WI38 (cell line): ENCODE data around the gene ST8SIA1.

Experiments used
- H3K4me3 ChIP-seq: 2 replicates; pipeline ENCODE4 v1.5.1; 2011; ENCODE audit warnings: low read depth, mild to moderate bottlenecking, control low read depth, low read length
- TF ChIP-seq, protein P1 (sequence below): IDR thresholded peaks from 2 replicates; pipeline ENCODE4 v1.5.1; 2012; ENCODE audit warnings: low read depth, mild to moderate bottlenecking, control low read depth, low read length

ST8SIA1 gene

DNA sequence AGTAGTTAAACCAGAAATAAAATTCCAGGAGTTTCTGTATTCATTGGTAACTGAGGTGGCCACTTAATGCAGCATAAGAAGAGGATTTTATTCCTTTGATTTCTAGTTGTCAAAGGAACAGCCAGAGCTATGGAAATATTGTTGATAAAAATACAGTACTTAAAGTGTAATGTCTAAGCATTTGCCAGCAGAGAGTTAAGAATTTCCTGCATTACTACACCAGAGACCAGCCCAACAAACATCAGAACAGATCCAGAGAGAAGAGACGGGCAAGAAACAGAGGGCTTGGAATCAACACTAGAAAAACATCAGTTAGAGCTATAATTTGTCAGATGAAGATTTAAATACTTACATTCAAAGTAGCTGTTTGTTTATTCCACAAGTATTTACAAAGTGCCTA is 77.9 kb downstream of the ST8SIA1 start:
- TF ChIP-seq, protein P1, sequence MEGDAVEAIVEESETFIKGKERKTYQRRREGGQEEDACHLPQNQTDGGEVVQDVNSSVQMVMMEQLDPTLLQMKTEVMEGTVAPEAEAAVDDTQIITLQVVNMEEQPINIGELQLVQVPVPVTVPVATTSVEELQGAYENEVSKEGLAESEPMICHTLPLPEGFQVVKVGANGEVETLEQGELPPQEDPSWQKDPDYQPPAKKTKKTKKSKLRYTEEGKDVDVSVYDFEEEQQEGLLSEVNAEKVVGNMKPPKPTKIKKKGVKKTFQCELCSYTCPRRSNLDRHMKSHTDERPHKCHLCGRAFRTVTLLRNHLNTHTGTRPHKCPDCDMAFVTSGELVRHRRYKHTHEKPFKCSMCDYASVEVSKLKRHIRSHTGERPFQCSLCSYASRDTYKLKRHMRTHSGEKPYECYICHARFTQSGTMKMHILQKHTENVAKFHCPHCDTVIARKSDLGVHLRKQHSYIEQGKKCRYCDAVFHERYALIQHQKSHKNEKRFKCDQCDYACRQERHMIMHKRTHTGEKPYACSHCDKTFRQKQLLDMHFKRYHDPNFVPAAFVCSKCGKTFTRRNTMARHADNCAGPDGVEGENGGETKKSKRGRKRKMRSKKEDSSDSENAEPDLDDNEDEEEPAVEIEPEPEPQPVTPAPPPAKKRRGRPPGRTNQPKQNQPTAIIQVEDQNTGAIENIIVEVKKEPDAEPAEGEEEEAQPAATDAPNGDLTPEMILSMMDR = no peak
- no peak overlapping the region for H3K4me3 ChIP-seq

DNA sequence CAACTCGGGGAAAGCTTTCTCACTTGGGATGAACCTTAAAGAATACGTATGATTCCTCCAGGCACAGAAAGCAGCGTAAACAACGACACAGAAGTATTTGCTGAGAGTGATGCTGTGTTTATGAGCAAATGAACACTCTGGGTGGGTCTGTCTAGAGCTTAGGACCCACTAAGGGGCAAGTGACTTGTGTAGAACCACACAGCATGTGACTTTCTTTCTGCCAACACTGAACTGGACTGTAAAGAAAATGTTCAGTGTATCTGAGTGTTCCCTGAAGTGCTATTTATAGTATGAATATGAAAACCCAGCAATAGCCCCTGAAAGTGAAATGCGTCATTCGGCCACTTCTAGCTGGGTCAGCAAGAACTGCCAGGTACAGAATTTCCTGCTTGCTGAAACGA is 78.5 kb downstream of the ST8SIA1 start:
- no peak overlapping the region for H3K4me3 ChIP-seq
- TF ChIP-seq, protein P1 = no peak

DNA sequence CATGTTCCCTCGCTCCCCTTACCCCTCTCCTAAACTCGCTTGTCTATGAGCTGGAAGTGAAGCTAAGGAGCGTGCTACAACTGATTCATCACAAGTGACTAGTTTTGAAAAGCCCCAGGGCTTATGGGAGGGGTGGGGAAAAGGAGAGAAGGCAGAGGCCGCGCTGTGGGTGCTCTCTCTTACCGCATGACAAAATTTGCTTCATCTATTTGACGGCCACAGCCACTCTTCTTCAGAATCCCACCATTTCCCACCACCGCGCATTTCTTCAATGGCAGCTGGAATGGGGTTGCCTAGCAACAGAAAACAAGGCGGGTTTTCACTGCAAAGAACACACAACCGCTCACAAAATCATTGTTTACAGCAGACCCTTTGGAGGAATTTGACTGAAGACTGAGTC is 79.4 kb downstream of the ST8SIA1 start:
- TF ChIP-seq, protein P1 = no peak
- H3K4me3 ChIP-seq = no peak overlapping the region

DNA sequence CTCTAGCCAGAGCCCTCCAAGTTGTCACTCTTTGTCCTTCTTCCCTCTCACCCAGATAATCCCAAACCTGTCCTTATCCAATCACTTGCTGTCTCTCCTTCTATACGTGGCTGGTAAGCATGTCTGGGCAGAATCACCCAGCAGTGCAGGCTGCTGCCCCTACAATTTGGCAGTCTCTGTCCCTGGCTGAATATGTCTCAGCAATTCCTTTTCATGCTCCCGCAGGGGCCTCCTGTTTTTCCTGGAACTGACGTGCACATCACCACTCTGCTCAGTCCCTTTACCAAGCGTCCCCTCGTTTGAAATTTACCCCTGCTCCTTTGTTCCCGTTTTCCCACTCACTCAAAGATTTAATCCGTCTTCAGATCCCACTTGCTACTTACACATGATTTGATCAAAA is 80.0 kb downstream of the ST8SIA1 start:
- TF ChIP-seq, protein P1 = no peak
- H3K4me3 ChIP-seq = no peak overlapping the region

DNA sequence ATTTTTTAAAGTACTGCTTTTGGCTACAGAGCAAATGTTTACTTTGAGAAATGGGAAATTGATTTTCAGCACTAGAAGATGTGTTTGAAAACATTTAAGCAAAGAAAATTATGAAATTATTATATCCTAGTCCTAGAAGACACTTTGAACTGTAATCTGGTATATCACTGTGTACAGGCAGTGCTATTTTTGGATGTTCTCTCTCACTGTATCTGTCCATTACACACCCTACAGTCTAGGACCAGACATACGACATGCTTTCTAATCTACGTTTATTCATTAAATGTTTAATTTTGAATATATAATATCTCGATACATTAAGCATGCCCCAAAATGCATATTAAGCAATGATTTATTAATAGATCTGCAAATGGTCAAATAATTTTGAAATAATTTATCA is 82.5 kb downstream of the ST8SIA1 start:
- no peak overlapping the region for H3K4me3 ChIP-seq
- TF ChIP-seq, protein P1 = no peak

DNA sequence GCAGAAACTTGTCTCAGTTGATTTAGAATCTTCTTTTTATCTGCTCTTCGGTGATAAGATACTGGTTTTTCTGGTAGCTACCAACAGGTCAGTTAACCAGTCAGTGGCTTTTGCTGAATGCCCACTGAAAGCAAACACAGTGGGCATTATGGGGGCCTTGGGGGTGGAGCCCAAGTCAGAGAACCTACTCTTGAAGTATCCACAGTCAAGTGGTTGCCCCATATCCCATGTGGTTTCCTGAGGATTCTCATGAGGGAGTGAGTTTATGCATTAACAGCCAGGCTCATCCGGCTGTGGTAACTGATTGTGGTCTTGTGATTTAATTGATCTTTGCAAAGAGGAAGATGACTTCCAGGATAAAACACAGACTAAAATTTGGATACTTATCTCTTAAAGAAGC is 83.7 kb downstream of the ST8SIA1 start:
- TF ChIP-seq, protein P1 = no peak
- no peak overlapping the region for H3K4me3 ChIP-seq

DNA sequence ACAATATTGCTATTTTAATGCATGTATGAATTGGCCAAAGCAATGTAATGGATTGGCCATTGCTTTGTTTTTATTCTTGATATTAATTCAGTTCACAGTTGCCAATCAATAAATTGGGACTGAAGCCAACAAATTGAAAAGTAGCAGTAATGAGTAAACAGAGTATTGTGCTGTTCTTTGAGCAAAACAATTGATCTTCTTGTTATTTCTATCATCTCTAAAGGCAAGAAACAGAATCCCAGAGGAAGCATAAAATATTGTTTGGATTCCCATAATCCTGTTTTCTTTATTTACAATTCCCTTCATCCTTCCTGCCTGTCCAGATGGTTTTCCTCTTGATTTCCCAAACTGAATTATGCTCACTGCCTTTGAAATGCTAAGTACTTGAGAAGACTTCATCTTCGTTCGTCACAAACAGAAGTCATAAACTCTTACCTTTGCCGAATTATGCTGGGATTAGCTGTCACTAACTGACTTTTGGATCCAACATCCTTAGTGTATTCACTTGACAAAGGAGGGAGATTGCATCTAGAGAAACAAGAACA is 85.9 kb downstream of the ST8SIA1 start:
- TF ChIP-seq, protein P1 = no peak
- no peak overlapping the region for H3K4me3 ChIP-seq
